CD4-positive, alpha-beta T cell treated with Interleukin-17A for 4 hours (primary cell): ENCODE results near the gene C12orf57.

Source experiments
- DNase-seq: peaks from one replicate; pipeline ENCODE4 v3.0.0-alpha.2; 2020; ENCODE audit warnings: mixed read lengths

Gene C12orf57

GRCh38 chr12:6966351-6966750, 22.5 kb downstream of the C12orf57 start:
- DNase-seq: no peak

DNA sequence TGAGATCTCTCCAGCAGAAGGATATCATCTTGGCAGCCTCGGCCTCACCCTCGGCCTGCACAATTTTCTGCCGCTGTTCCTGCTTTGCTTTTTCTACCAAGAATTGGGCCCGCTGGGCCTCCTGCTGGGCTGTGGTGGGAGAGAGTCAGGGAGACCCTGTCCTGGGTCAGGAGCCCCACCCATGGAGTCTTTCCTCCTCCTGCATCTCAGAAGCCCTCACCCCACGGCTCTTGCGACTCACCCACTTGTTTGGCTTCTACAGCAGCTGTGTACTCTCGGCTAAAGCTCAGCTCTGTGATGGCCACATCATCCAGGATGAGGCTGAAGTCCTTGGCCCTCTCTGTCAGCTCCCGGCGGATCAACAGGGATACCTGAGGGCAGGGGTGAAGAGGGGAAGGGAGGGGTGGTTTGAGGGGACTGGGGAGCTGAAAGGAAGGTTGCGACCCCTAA, 23.9 kb downstream of the C12orf57 start:
- no peak for DNase-seq

GRCh38 chr12:6968426-6968825, 24.6 kb downstream of the C12orf57 start:
- no peak for DNase-seq

- no peak for DNase-seq
Measured at GRCh38 chr12:6970096-6970527, 26.3 kb downstream of the C12orf57 start.

DNA sequence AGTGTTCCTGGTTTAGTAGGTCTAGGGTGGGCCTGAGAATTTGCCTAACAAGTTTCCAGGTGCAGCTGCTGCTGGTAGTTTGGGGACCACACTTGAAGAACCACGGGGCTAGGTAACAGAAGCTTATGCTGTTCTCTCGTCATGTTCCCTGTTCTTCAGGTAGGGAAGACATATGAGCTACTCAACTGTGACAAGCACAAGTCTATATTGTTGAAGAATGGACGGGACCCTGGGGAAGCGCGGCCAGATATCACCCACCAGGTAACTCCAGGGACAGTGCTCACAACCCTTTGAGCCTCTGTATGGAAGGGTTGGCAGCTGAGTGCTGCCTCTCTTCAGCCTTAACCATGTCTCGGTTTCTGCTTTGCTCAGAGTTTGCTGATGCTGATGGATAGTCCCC, 30.4 kb downstream of the C12orf57 start:
- no peak for DNase-seq

DNA sequence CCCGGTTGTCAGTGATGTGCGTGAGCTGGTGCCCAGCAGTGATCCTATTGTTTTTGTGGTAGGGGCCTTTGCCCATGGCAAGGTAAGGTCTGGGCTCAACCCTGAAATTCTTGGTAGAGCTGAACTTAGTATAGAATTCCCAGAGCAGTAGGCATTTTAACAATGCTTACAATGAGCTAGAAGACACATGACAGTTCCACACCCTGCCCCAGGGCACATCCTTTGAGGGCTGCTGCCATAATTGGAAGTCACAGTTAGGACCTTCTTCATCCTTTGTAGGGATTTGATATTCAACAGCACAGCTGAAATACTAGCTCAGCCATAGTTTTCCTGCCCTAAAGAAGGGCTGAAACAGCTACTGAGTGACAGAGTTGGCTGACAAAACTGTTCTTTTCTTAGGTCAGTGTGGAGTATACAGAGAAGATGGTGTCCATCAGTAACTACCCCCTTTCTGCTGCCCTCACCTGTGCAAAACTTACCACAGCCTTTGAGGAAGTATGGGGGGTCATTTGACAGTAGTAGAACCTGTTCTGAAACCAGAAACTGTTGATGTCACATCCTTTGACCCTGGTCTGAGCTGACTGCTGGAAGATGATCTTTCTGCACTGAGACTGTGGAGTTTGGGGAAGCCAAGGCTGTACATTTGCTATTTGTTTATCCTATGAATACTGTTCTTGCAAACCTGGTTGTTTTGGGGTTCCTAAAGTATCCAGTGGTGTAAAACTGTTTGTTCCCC, 31.6 kb downstream of the C12orf57 start:
- no peak for DNase-seq

DNA sequence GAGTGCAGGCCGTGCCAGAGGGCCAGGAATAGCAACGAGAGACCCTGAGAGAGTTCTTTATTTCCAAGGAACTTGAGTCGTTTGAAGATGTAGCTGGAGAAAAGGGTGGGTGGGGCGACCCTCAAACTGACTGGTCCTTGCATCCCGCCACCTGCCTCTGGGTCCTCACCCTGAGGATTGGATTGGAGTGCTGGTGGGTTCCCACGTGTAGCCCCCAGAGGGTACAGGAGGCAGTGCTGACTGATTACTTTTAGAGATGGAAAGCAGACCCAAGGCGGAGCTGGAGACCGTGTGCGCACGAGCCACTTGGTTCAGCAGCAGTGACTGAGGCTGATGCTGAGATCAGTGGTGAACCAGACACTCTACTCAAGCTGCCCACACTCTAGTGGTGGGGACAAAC, 33.8 kb downstream of the C12orf57 start:
- no peak for DNase-seq

DNA sequence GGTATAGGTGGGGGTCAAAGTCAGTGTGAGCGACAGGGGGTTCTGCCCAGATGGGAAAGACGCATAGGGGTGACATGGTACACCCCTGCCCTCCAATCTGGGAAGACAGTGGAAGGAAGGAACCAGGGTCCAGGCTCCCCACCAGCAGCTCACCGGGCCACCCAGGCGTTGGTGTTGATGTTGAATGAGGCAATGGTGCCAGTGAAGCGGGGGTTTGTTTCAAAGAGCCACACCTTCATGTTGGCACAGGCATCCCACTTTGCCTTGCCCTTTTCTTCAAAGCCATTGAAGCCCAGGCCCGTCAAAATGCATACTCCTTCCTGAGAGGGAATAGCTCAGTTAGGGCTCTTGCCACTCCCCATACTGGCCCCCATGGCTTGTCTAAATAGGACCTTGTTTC, 34.4 kb downstream of the C12orf57 start:
- DNase-seq: no peak

- DNase-seq: no peak
Measured at GRCh38 chr12:6978611-6979011, 34.8 kb downstream of the C12orf57 start.

DNA sequence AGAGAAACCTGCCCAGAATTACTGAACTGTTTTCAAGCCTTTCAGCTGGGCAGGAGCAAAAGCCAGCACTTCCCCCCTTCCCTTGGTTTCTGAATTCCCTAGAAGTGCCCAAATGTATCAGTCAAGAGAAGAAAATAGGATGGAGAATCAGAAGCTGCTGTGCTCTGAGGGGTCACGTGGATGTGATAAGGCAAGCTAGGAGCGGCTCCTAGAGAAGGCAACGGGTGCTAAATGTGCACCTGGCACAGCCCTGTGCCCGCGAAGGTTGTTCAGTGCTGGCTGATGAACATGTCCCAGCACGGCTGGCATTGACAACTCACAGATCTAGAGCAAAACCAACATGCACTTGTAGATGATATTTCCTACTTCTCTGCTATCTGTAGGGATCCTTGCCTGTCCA, 35.2 kb downstream of the C12orf57 start:
- no peak for DNase-seq

DNA sequence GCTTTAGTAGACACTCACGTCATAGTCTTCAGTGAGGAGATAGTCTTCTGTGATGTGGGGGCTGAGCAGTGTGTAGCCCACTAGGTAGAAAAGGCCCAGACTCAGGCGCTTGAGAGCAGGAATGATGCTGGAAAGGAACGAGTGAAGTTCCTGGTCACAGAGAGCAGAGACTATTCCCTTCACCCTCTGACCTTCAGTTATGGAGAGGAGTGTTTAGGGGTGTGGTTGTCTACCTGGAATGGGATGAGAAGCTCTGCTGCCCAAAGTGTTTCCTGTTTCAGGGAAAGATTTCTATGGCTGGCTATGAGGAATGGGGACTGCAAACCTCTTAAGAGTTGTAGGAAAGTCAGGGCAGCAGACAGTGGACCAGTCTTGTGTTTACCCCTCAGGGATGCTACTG, 35.6 kb downstream of the C12orf57 start:
- DNase-seq: no peak

GRCh38 chr12:6980075-6980474, 36.3 kb downstream of the C12orf57 start:
- no peak for DNase-seq

DNA sequence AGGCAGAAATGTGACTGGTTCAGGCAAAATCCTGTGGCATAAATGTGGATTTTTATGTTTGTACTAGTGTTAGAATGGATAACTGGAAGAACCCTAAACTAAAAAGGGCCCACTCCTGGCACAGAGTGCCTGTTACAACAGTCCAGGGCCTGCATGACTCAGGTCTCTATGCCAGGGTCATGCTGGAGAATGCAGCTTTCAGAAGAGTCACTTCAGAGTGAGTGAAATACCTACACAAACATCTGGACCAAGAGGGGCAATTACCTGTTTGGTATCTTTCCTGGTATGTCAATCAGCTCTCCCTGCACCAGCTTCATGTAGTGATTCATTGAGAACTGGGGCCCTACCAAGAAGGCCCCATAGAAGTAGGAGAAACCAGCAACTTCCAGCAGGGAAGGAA, 36.9 kb downstream of the C12orf57 start:
- no peak for DNase-seq

DNA sequence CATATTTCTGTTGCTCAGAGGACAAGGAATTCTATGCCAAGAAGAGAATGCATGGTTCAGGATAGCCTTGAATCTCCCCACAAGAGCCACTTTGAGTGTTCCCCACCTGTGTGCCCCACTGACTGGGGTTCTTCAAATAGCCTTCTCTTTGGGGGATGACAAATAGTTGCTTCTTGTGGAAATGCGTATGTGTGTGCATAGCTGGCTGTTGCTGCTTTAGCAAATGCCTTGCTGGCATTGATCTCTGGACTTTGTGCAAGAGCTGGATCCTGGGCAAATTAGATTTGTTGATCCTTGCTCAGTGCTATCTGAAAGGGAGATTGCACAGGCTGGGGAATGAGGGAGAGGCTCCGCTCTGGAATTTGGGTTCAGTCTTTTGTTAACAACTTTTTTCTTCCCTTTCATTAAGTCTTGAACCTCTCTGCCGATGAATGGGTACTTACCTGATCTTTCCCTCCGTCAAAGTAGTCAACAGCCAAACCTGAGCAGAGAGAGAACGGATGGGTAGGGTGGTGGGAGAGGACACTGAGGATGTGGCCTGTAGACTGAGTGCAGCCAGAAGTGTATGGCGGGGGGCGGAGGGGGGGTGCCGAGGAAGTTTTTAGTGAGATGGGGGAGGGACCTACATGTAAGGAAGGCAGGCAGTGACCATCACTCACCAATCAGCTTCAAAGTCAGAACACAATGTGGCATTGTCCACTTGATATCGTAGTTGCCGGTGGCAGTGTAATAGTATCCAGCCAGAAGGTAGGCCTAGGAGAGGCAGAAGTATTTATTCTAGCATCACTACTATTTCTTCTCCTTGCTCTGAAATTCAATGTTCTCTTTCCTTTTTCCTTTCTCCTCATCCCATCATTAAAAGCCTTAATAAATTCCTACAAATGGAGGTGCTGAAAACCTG, 37.6 kb downstream of the C12orf57 start:
- no peak for DNase-seq

DNA sequence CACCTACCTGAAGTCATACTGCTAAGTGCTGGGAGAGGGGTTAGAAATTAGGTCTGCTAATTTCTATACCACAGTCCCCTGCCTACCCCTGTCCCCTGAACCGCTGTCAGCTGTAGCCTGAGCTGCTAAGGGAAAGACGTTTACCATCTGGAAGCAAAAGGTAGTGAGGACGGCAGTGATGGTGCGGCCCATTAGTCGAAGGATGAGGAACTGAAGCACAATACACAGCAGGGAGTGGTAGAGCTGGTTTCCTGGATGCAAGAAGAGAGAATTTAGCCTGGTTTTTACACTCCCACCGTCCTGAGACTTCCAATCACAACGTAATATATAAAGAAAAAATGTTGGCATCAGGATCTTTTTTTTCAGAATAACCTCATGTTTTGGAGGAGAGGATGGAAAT, 38.7 kb downstream of the C12orf57 start:
- no peak for DNase-seq

GRCh38 chr12:6987956-6988553, 44.2 kb downstream of the C12orf57 start:
- DNase-seq: no peak
